Trophoblast cell (in vitro differentiated cells and primary cell): ENCODE data around the gene APOL4.

Experiments
- DNase-seq, 2 donors: peaks; one replicate each; pipeline ENCODE4 v3.0.0-alpha.2; 2016
- H2AFZ ChIP-seq: 2 replicates; pipeline ENCODE4 v1.6.1; 2013; ENCODE audit warnings: low read length, moderate library complexity, mild to moderate bottlenecking; ENCODE audit not compliant: insufficient read depth, poor library complexity
- H2AK5ac ChIP-seq: 2 replicates; pipeline ENCODE4 v1.6.1; 2013; ENCODE audit warnings: mild to moderate bottlenecking, low read length
- H2BK120ac ChIP-seq: 2 replicates; pipeline ENCODE4 v1.6.1; 2013; ENCODE audit warnings: low read length, mild to moderate bottlenecking, moderate library complexity; ENCODE audit not compliant: insufficient read depth, poor library complexity
- H2BK12ac ChIP-seq: 2 replicates; pipeline ENCODE4 v1.6.1; 2013; ENCODE audit warnings: mild to moderate bottlenecking, low read length, moderate library complexity
- H2BK5ac ChIP-seq: 2 replicates; pipeline ENCODE4 v1.6.1; 2013; ENCODE audit warnings: low read length, low read depth, moderate library complexity, mild to moderate bottlenecking; ENCODE audit not compliant: poor library complexity
- H3K14ac ChIP-seq: 2 replicates; pipeline ENCODE4 v1.6.1; 2013; ENCODE audit warnings: mild to moderate bottlenecking, low read length
- H3K18ac ChIP-seq: 2 replicates; pipeline ENCODE4 v1.6.1; 2013; ENCODE audit warnings: mild to moderate bottlenecking, low read length
- H3K23ac ChIP-seq: 2 replicates; pipeline ENCODE4 v1.6.1; 2013; ENCODE audit warnings: low read length
- H3K27ac ChIP-seq: 2 replicates; pipeline ENCODE4 v1.5.1; 2013; ENCODE audit warnings: low read depth, mild to moderate bottlenecking, inconsistent platforms, low read length, moderate library complexity
- H3K27me3 ChIP-seq: 2 replicates; pipeline ENCODE4 v1.6.1; 2013; ENCODE audit warnings: inconsistent platforms, mild to moderate bottlenecking, low read length, moderate library complexity; ENCODE audit not compliant: insufficient read depth
- H3K36me3 ChIP-seq, 2 experiments: 1 replicate in 1 of 2; 2 replicates in 1 of 2; pipeline ENCODE4 v1.6.1; 2013; ENCODE audit warnings: low read length in 2 of 2, mild to moderate bottlenecking in 2 of 2, moderate library complexity in 1 of 2; ENCODE audit not compliant: insufficient read depth in 2 of 2, control insufficient read depth in 1 of 2
- H3K4ac ChIP-seq: 2 replicates; pipeline ENCODE4 v1.6.1; 2013; ENCODE audit warnings: low read depth, mild to moderate bottlenecking, low read length, moderate library complexity
- H3K4me1 ChIP-seq, 2 experiments: 1 replicate in 1 of 2; 2 replicates in 1 of 2; pipeline ENCODE4 v1.6.1; 2013; ENCODE audit warnings: low read length in 2 of 2, mild to moderate bottlenecking in 2 of 2, moderate library complexity in 1 of 2; ENCODE audit not compliant: insufficient read depth in 2 of 2, control insufficient read depth in 1 of 2
- H3K4me2 ChIP-seq: 2 replicates; pipeline ENCODE4 v1.6.1; 2013; ENCODE audit warnings: inconsistent platforms, mild to moderate bottlenecking, low read length, moderate library complexity
- H3K4me3 ChIP-seq: 2 replicates; pipeline ENCODE4 v1.5.1; 2013; ENCODE audit warnings: mild to moderate bottlenecking, low read depth, low read length, inconsistent platforms
- H3K79me1 ChIP-seq: one replicate; pipeline ENCODE4 v1.6.1; 2013; ENCODE audit warnings: low read length
- H3K79me2 ChIP-seq: 2 replicates; pipeline ENCODE4 v1.6.1; 2013; ENCODE audit warnings: low read length, mild to moderate bottlenecking; ENCODE audit not compliant: control insufficient read depth, insufficient read depth, poor library complexity
- H3K9ac ChIP-seq: 2 replicates; pipeline ENCODE4 v1.6.1; 2013; ENCODE audit warnings: mild to moderate bottlenecking, low read length
- H3K9me3 ChIP-seq: 2 replicates; pipeline ENCODE4 v1.6.1; 2013; ENCODE audit warnings: low read depth, mild to moderate bottlenecking, control low read depth, inconsistent platforms, low read length; ENCODE audit not compliant: insufficient read depth
- H4K12ac ChIP-seq: 2 replicates; pipeline ENCODE4 v1.6.1; 2013; ENCODE audit warnings: low read depth, mild to moderate bottlenecking, low read length, moderate library complexity
- H4K8ac ChIP-seq: 2 replicates; pipeline ENCODE4 v1.6.1; 2013; ENCODE audit warnings: low read depth, mild to moderate bottlenecking, low read length, moderate library complexity
- H4K91ac ChIP-seq: one replicate; pipeline ENCODE4 v1.6.1; 2013; ENCODE audit warnings: low read depth, mild to moderate bottlenecking, low read length, moderate library complexity
- WGBS: extraction: QIAGEN DNeasy Blood & Tissue Kit; methylation state at CpG from one replicate; pipeline ENCODE4 v1.1.7; 2013; ENCODE audit warnings: missing lambda C conversion rate; ENCODE audit not compliant: insufficient read length, insufficient coverage; ENCODE audit errors: extremely low coverage; 5-methylcytosine and 5-hydroxymethylcytosine counted together

Gene APOL4

GRCh38 chr22:36180928-36181327, 20.7 kb downstream of the APOL4 start:
- H4K8ac ChIP-seq: no peak overlapping the region
- no peaks in the 10 kb centered on the region for H3K4me1 ChIP-seq
- no CpG with 5 or more reads among the region's 6 CpGs for WGBS
- H3K27ac ChIP-seq: no peak overlapping the region
- no peaks in the 10 kb centered on the region for H3K79me1 ChIP-seq
- H3K4ac ChIP-seq: no peak overlapping the region
- no peak overlapping the region for H4K12ac ChIP-seq
- H2BK12ac ChIP-seq: no peak overlapping the region
- no peak overlapping the region for H2BK5ac ChIP-seq
- no peaks in the 10 kb centered on the region for H3K9me3 ChIP-seq
- no peak overlapping the region for H2AK5ac ChIP-seq
- no peak for DNase-seq
- no peak overlapping the region for H3K4me3 ChIP-seq
- H3K4me2 ChIP-seq: no peak overlapping the region
- H3K14ac ChIP-seq: no peak overlapping the region
- no peak overlapping the region for H4K91ac ChIP-seq
- H3K36me3 ChIP-seq: no peaks in the 10 kb centered on the region
- H2AFZ ChIP-seq: no peak overlapping the region
- no peak overlapping the region for H3K23ac ChIP-seq
- no peaks in the 10 kb centered on the region for H3K27me3 ChIP-seq
- H3K18ac ChIP-seq: no peak overlapping the region
- no peaks in the 10 kb centered on the region for H3K79me2 ChIP-seq
- H2BK120ac ChIP-seq: no peak overlapping the region
- no peak overlapping the region for H3K9ac ChIP-seq

- H2BK5ac ChIP-seq: no peak overlapping the region
Observed at GRCh38 chr22:36180038-36180880, 21.4 kb downstream of the APOL4 start.

DNA sequence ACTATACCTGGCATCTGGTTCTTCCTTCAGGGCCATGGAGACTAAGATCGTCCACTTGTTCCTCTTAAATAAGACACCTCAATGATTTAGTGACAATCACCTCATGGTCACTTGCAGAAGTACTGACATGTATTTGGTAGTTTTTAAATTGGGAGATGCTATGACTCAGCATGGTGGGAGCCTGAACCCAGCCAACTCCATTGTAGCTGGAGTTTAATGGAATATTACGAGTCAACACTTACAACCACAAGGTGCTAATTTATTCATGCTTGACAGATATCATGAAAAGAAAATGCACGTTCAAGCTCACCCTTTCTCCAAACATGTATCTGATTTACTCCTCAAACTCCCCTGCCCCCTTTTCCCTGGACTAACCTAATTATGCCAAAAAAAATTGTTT, 24.4 kb downstream of the APOL4 start:
- Histone ChIP-seq H2AFZ (no peak overlapping the region), H3K4me2 (no peak overlapping the region), H3K4me1 (no peaks in the 10 kb centered on the region), H3K9ac (no peak overlapping the region), H4K8ac (no peak overlapping the region), H2BK120ac (no peak overlapping the region), H3K4me3 (no peak overlapping the region), H3K14ac (no peak overlapping the region), H2BK12ac (no peak overlapping the region), H3K36me3 (no peaks in the 10 kb centered on the region), H3K27me3 (no peaks in the 10 kb centered on the region), H4K91ac (no peak overlapping the region), H3K23ac (no peak overlapping the region), H4K12ac (no peak overlapping the region), H3K4ac (no peak overlapping the region), H3K18ac (no peak overlapping the region), H3K9me3 (no peaks in the 10 kb centered on the region), H2AK5ac (no peak overlapping the region), H3K79me1 (no peaks in the 10 kb centered on the region), H2BK5ac (no peak overlapping the region), H3K27ac (no peak overlapping the region), H3K79me2 (no peaks in the 10 kb centered on the region)
- no CpG with 5 or more reads among the region's 3 CpGs for WGBS
- DNase-seq: no peak

More at GRCh38 chr22:36180038-36180880, 21.4 kb downstream of the APOL4 start:
- Histone ChIP-seq H3K4me1 (no peaks in the 10 kb centered on the region), H4K12ac (no peak overlapping the region), H3K4me2 (no peak overlapping the region), H3K79me2 (no peaks in the 10 kb centered on the region), H3K9me3 (no peaks in the 10 kb centered on the region), H2AK5ac (no peak overlapping the region), H3K4me3 (no peak overlapping the region), H3K27ac (no peak overlapping the region), H4K8ac (no peak overlapping the region), H3K14ac (no peak overlapping the region), H3K36me3 (no peaks in the 10 kb centered on the region), H2BK120ac (no peak overlapping the region), H3K79me1 (no peaks in the 10 kb centered on the region), H3K9ac (no peak overlapping the region), H4K91ac (no peak overlapping the region), H3K18ac (no peak overlapping the region), H3K4ac (no peak overlapping the region), H3K23ac (no peak overlapping the region), H3K27me3 (no peaks in the 10 kb centered on the region), H2BK12ac (no peak overlapping the region), H2AFZ (no peak overlapping the region)
- peak; percentile 61 to 85 for DNase-seq
- WGBS: no CpG with 5 or more reads among the region's 22 CpGs

- Histone ChIP-seq H4K91ac (no peak overlapping the region), H3K23ac (no peak overlapping the region), H3K4ac (no peak overlapping the region), H3K36me3 (no peaks in the 10 kb centered on the region), H2BK12ac (no peak overlapping the region), H3K4me1 (peaks cover 0 to 2% of the 10 kb centered on the region in 2 experiments), H3K4me3 (no peak overlapping the region), H3K18ac (no peak overlapping the region), H3K4me2 (no peak overlapping the region), H3K9me3 (no peaks in the 10 kb centered on the region), H4K8ac (no peak overlapping the region), H2BK120ac (no peak overlapping the region), H2AK5ac (no peak overlapping the region), H3K79me1 (no peaks in the 10 kb centered on the region), H3K79me2 (no peaks in the 10 kb centered on the region), H4K12ac (no peak overlapping the region), H3K27ac (no peak overlapping the region), H2BK5ac (no peak overlapping the region), H3K9ac (no peak overlapping the region), H2AFZ (no peak overlapping the region), H3K14ac (no peak overlapping the region), H3K27me3 (no peaks in the 10 kb centered on the region)
- peak in 1 of 2 donors; percentile 16 for DNase-seq
- no CpG with 5 or more reads among the region's 1 CpG for WGBS
Observed at GRCh38 chr22:36175892-36176291, 25.7 kb downstream of the APOL4 start.
